ENCODE measurements around the gene UNC13A. TPM values are rescaled to one million over a fixed set of nuclear protein-coding genes. Genes with fewer than 3 reads are reported as not detected.

Gene UNC13A
- total and polyA plus RNA-seq, 12 donors, result 0.02 to 0.72 (median 0.06) TPM; not detected in 2

DNA sequence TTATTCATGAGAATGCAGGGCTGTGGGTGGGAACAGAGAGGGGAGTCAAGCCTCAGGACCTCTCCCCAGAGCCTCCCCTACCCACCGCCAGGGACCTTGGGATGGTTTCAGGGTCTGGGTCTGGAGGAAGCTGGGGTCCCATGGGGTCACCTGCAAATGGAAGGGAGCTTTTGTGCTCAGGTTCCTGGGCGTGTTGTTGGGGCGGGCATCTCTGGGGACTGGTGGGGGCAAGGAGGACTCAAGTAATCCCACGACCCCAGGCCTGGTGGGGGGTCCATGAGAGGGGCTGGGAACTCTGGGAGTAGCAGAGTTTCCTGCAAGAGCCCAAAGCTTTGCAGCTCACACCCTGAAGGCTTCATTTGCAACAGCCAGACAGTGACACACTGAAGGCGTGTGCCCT, 60.2 kb downstream of the UNC13A start:
- H3K27me3 ChIP-seq, result no peaks in the 10 kb centered on the region
- ATAC-seq, result no peak
- no peak overlapping the region for H3K4me3 ChIP-seq
- no peak for DNase-seq
- TF ChIP-seq CTCF (IDR thresholded peaks at IDR 0.05), result no peak
- H3K27ac ChIP-seq, result no peak overlapping the region
- no peaks in the 10 kb centered on the region for H3K4me1 ChIP-seq
- no peaks in the 10 kb centered on the region for H3K9me3 ChIP-seq
- no peaks in the 10 kb centered on the region for H3K36me3 ChIP-seq
- intact Hi-C loops (cut with DNase I), result no loop called here
- WGBS, 2 donors, result 70 to 75% methylated on average over 5 of the region's 5 CpGs

GRCh38 chr19:17627161-17627560, 61.0 kb downstream of the UNC13A start:
- no peak overlapping the region for H3K4me3 ChIP-seq
- no peak overlapping the region for H3K27ac ChIP-seq
- TF ChIP-seq CTCF (IDR thresholded peaks at IDR 0.05), result no peak
- ATAC-seq (no peak), DNase-seq (no peak)
- H3K4me1 ChIP-seq, result no peaks in the 10 kb centered on the region
- intact Hi-C loops (cut with DNase I), result no loop called here
- H3K9me3 ChIP-seq, result peaks cover 0 to 3% (median 1%) of the 10 kb centered on the region in 11 donors
- 90 to 93% methylated on average over 3 of the region's 3 CpGs for WGBS, 2 donors
- no peaks in the 10 kb centered on the region for H3K27me3 ChIP-seq
- no peaks in the 10 kb centered on the region for H3K36me3 ChIP-seq

DNA sequence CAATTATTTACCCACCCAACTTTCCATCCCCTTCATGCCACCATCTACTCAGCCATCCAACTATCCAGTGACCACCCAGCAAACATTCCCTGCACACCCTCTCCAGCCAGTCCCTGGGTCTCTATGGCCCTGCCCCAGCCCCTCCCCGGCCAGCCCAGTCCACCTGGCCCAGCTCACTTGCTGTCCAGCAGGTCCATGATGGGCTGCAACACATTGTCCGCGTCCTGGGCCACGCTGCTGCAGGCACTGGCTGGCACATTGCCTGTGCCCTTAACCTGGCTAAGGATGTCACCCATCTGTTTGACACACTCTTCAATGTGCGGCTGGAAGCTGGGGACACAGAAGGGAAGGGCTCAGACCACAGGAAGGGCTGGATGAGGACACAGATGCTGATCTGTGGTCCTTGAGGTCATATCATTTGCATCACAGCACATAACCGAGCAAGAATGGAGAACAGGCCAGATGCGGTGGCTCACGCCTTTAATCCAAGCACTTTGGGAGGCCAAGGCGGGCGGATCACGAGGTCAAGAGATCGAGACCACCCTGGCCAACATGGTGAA, 61.6 kb downstream of the UNC13A start:
- Histone ChIP-seq H3K4me1 (no peaks in the 10 kb centered on the region), H3K27ac (no peak overlapping the region), H3K27me3 (no peaks in the 10 kb centered on the region), H3K4me3 (no peak overlapping the region), H3K9me3 (peaks cover 0 to 9% (median 7%) of the 10 kb centered on the region in 11 donors), H3K36me3 (no peaks in the 10 kb centered on the region)
- DNase-seq (no peak), ATAC-seq (no peak)
- WGBS, 2 donors, result 79 to 82% methylated on average over 12 of the region's 12 CpGs
- intact Hi-C loops (cut with DNase I), result no loop called here
- no peak for TF ChIP-seq CTCF (IDR thresholded peaks at IDR 0.05)

DNA sequence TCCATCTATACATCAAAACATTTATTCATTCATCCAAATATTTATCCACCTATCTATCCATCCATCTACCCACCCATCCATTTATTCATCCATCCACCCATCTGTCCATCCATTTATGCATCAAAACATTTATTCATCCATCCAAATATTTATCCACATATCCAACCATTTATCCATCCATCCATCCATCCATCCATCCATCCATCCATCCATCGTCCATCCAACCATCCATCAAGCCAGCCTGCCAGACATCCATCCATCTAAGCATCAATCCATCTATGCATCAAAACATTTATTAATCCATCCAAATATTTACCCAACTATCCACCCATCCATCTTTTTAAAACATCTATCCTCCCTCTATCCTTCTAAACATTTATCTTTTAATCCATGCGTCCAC, 62.2 kb downstream of the UNC13A start:
- no peak for DNase-seq
- no peak for ATAC-seq
- Histone ChIP-seq H3K4me3 (no peak overlapping the region), H3K27ac (no peak overlapping the region), H3K4me1 (no peaks in the 10 kb centered on the region), H3K36me3 (no peaks in the 10 kb centered on the region), H3K27me3 (no peaks in the 10 kb centered on the region), H3K9me3 (peaks cover 0 to 15% (median 9%) of the 10 kb centered on the region in 11 donors)
- WGBS, 2 donors, result 93 to 94% methylated on average over 2 of the region's 2 CpGs
- intact Hi-C loops (cut with DNase I), result no loop called here
- no peak for TF ChIP-seq CTCF (IDR thresholded peaks at IDR 0.05)
